Loucy (cell line): ENCODE results near the gene RHEX.

Experiments used
- EZH2phosphoT487 ChIP-seq: fragments of 200-600 bp; IDR thresholded peaks from 2 replicates; pipeline ENCODE4 v1.6.1; 2018; ENCODE audit warnings: antibody characterized with exemption, mild to moderate bottlenecking, moderate library complexity, borderline replicate concordance
- TF ChIP-seq, protein P1 (sequence below): fragments of 200-600 bp; sonication (generic); conservative IDR thresholded peaks from 2 replicates; pipeline ENCODE4 v1.5.1; 2014; ENCODE audit warnings: mild to moderate bottlenecking, antibody characterized with exemption, low read length

DNA sequence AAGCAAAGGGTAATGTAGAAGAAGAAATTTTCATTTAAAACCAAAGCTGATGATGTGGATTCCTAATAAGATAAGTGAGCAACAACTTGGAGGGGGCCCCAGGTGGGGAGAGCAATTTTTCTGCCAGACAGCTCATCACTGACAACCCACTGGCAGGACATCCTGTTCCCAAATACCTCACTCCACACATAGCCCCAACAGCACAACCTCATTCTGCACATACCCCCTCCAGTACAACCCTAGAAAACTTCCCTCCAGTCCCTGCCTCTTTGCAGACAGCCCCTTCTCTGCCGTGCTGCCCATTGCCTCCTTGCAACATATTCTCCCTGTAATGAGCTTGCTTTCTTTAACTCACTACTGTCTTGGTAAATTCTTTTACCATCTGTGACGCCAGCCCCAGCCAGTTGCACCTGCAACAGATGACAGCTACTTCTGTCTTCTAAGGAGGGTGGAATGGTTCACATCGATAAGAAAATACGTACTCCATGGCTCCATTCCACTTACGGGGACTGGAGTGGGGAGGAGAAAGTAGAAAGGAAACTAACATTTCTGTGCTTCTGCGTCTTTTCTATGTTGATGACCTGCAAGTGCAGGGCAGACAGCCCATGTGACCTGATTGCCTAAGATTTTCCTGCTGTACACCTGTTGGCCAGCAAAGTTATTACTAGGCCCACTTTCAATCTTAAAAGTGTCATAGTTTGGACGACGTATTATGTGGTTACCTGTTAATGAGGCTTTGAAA, 14.7 kb downstream of the RHEX start:
- TF ChIP-seq, protein P1, sequence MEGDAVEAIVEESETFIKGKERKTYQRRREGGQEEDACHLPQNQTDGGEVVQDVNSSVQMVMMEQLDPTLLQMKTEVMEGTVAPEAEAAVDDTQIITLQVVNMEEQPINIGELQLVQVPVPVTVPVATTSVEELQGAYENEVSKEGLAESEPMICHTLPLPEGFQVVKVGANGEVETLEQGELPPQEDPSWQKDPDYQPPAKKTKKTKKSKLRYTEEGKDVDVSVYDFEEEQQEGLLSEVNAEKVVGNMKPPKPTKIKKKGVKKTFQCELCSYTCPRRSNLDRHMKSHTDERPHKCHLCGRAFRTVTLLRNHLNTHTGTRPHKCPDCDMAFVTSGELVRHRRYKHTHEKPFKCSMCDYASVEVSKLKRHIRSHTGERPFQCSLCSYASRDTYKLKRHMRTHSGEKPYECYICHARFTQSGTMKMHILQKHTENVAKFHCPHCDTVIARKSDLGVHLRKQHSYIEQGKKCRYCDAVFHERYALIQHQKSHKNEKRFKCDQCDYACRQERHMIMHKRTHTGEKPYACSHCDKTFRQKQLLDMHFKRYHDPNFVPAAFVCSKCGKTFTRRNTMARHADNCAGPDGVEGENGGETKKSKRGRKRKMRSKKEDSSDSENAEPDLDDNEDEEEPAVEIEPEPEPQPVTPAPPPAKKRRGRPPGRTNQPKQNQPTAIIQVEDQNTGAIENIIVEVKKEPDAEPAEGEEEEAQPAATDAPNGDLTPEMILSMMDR: no peak
- no peak for TF ChIP-seq EZH2phosphoT487
